Thyroid gland (tissue), 4 donors: ENCODE data around the gene ST8SIA4.

ENCODE experiments used
- CTCF ChIP-seq, 6 experiments: fragments of 200-600 bp in 3 of 6; fragments of 450-650 bp in 3 of 6; sonication (generic) in 3 of 6; IDR thresholded peaks; one replicate each; pipeline ENCODE4 v1.5.1; 2016 to 2019; ENCODE audit warnings: antibody characterized with exemption in 6 of 6, mild to moderate bottlenecking in 2 of 6, inconsistent platforms in 1 of 6, moderate library complexity in 1 of 6
- POLR2A ChIP-seq, 2 donors: fragments of 450-650 bp; IDR thresholded peaks; one replicate each; pipeline ENCODE4 v1.6.1; 2017; ENCODE audit warnings: antibody characterized with exemption in 2 of 2, mild to moderate bottlenecking in 2 of 2, moderate library complexity in 1 of 2

GRCh38 chr5:100872408-100873190, 30.5 kb downstream of the ST8SIA4 start:
- TF ChIP-seq POLR2A (IDR thresholded peaks at IDR 0.05): no peak
- no peak for TF ChIP-seq CTCF (IDR thresholded peaks at IDR 0.05)
